DOHH2 (cell line): ENCODE results near the gene C11orf54.
"Not testable (repeated sequence)": the region's sequence is repeated elsewhere in the genome, so short reads cannot be mapped to it uniquely, and the experiment has no call there.

Experiments
- H3F3A ChIP-seq: fragments of 200-600 bp; sonication (generic), shearing (Covaris generic); 2 replicates; pipeline ENCODE4 v1.6.0; 2016; ENCODE audit warnings: antibody characterized with exemption, mild to moderate bottlenecking; ENCODE audit not compliant: control insufficient read depth, insufficient read depth
- H3K27ac ChIP-seq: fragments of 200-600 bp; sonication (generic); 2 replicates; pipeline ENCODE4 v1.5.1; 2014; ENCODE audit warnings: low read depth, mild to moderate bottlenecking, low read length, moderate library complexity
- H3K27me3 ChIP-seq: fragments of 200-600 bp; sonication (generic); 2 replicates; pipeline ENCODE4 v1.6.1; 2014; ENCODE audit warnings: mild to moderate bottlenecking, low read length, mixed read lengths; ENCODE audit not compliant: control insufficient read depth
- H3K36me3 ChIP-seq: fragments of 200-600 bp; sonication (generic); 2 replicates; pipeline ENCODE4 v1.6.1; 2014; ENCODE audit warnings: mild to moderate bottlenecking, low read length, moderate library complexity, mixed read lengths; ENCODE audit not compliant: control insufficient read depth
- H3K4me1 ChIP-seq: fragments of 200-600 bp; sonication (generic); 2 replicates; pipeline ENCODE4 v1.6.1; 2014; ENCODE audit warnings: mild to moderate bottlenecking, low read length, mixed read lengths; ENCODE audit not compliant: control insufficient read depth
- H3K4me2 ChIP-seq: fragments of 200-600 bp; sonication (generic); 2 replicates; pipeline ENCODE4 v1.6.0; 2014; ENCODE audit warnings: mild to moderate bottlenecking, low read length, moderate library complexity
- H3K4me3 ChIP-seq: fragments of 200-600 bp; sonication (generic); 2 replicates; pipeline ENCODE4 v1.5.1; 2014; ENCODE audit warnings: mild to moderate bottlenecking, low read length, mixed read lengths
- H3K79me2 ChIP-seq: fragments of 200-600 bp; sonication (generic); 2 replicates; pipeline ENCODE4 v1.6.1; 2014; ENCODE audit warnings: mild to moderate bottlenecking, low read length, mixed read lengths; ENCODE audit not compliant: control insufficient read depth
- H3K9me2 ChIP-seq: fragments of 200-600 bp; sonication (generic); replicated peaks from 2 replicates; pipeline ENCODE4 v1.6.1; 2014; ENCODE audit warnings: mild to moderate bottlenecking, low read length, mixed read lengths; ENCODE audit not compliant: control insufficient read depth
- H3K9me3 ChIP-seq: fragments of 200-600 bp; sonication (generic); 2 replicates; pipeline ENCODE4 v1.6.1; 2014; ENCODE audit warnings: antibody characterized with exemption, low read length, mixed read lengths; ENCODE audit not compliant: control insufficient read depth, insufficient read depth
- H4K20me1 ChIP-seq: fragments of 200-600 bp; sonication (generic); 2 replicates; pipeline ENCODE4 v1.6.0; 2014; ENCODE audit warnings: low read depth, mild to moderate bottlenecking, antibody characterized with exemption, low read length, moderate library complexity; ENCODE audit not compliant: control insufficient read depth, insufficient read depth
- CTCF ChIP-seq: fragments of 200-600 bp; sonication (generic); IDR thresholded peaks from one replicate; pipeline ENCODE4 v1.5.1; 2014; ENCODE audit warnings: antibody characterized with exemption, mild to moderate bottlenecking, low read depth, low read length; ENCODE audit not compliant: poor library complexity, severe bottlenecking
- EZH2phosphoT487 ChIP-seq: fragments of 200-600 bp; sonication (generic); IDR thresholded peaks from 2 replicates; pipeline ENCODE4 v1.6.1; 2017; ENCODE audit warnings: borderline replicate concordance, mild to moderate bottlenecking, antibody characterized with exemption, low read length, moderate library complexity, mixed read lengths

The C11orf54 gene

GRCh38 chr11:93757301-93757700, 15.8 kb downstream of the C11orf54 start:
- Histone ChIP-seq H3K4me1 (no peaks in the 10 kb centered on the region), H3K4me2 (no peak overlapping the region)
- TF ChIP-seq CTCF = no peak
- TF ChIP-seq EZH2phosphoT487 = no peak

GRCh38 chr11:93757924-93758865, 16.7 kb downstream of the C11orf54 start:
- H3K9me3 ChIP-seq = no peaks in the 10 kb centered on the region
- H3K27me3 ChIP-seq = no peaks in the 10 kb centered on the region
- no peaks in the 10 kb centered on the region for H4K20me1 ChIP-seq
- no peaks in the 10 kb centered on the region for H3F3A ChIP-seq
- H3K4me1 ChIP-seq = no peaks in the 10 kb centered on the region
- H3K27ac ChIP-seq = no peak overlapping the region
- no peak overlapping the region for H3K4me2 ChIP-seq
- H3K79me2 ChIP-seq = no peaks in the 10 kb centered on the region
- no peaks in the 10 kb centered on the region for H3K9me2 ChIP-seq
- peaks cover 65% of the 10 kb centered on the region for H3K36me3 ChIP-seq
- TF ChIP-seq EZH2phosphoT487 (no peak), CTCF (no peak)
- no peak overlapping the region for H3K4me3 ChIP-seq

More at GRCh38 chr11:93757301-93757700, 15.8 kb downstream of the C11orf54 start:
- no peak overlapping the region for H3K4me3 ChIP-seq
- no peaks in the 10 kb centered on the region for H3K79me2 ChIP-seq
- H4K20me1 ChIP-seq = no peaks in the 10 kb centered on the region
- no peak overlapping the region for H3K27ac ChIP-seq
- no peaks in the 10 kb centered on the region for H3K27me3 ChIP-seq
- H3K36me3 ChIP-seq = peaks cover 58% of the 10 kb centered on the region
- H3F3A ChIP-seq = no peaks in the 10 kb centered on the region
- no peaks in the 10 kb centered on the region for H3K9me3 ChIP-seq
- no peaks in the 10 kb centered on the region for H3K9me2 ChIP-seq

- not testable (repeated sequence) for H3K79me2 ChIP-seq, H4K20me1 ChIP-seq, H3K9me2 ChIP-seq, H3F3A ChIP-seq, H3K4me3 ChIP-seq, H3K9me3 ChIP-seq, H3K27ac ChIP-seq, H3K4me2 ChIP-seq, H3K4me1 ChIP-seq, H3K27me3 ChIP-seq
- peaks cover 61% of the 10 kb centered on the region for H3K36me3 ChIP-seq
These were observed 17.7 kb downstream of the C11orf54 start for GRCh38 chr11:93759123-93759522.

- Histone ChIP-seq H3K4me1 (no peaks in the 10 kb centered on the region), H3K36me3 (peaks cover 51% of the 10 kb centered on the region)
- TF ChIP-seq EZH2phosphoT487 (no peak), CTCF (no peak)
These were observed 20.4 kb downstream of the C11orf54 start for GRCh38 chr11:93761910-93762309.

More at GRCh38 chr11:93761910-93762309, 20.4 kb downstream of the C11orf54 start:
- Histone ChIP-seq H3F3A (no peaks in the 10 kb centered on the region), H3K27ac (no peak overlapping the region), H3K9me3 (peaks cover under 1% of the 10 kb centered on the region; the same call in 1 of the 2 replicates), H3K4me2 (no peak overlapping the region), H3K79me2 (no peaks in the 10 kb centered on the region), H4K20me1 (no peaks in the 10 kb centered on the region), H3K27me3 (no peaks in the 10 kb centered on the region), H3K9me2 (no peaks in the 10 kb centered on the region), H3K4me3 (no peak overlapping the region)
